ENCODE data around the gene SLC14A1. TPM values are rescaled to one million over a fixed set of nuclear protein-coding genes. Genes with fewer than 3 reads are reported as not detected.

SLC14A1 gene
- polyA plus RNA-seq, 1 donor from 2014 or later: not detected

GRCh38 chr18:45793264-45793965, 69.4 kb downstream of the SLC14A1 start:
- H3F3A ChIP-seq (ENCODE audit: insufficient read depth, low read length, poor library complexity, severe bottlenecking): no peaks in the 10 kb centered on the region
- no peak overlapping the region for H3K27ac ChIP-seq (ENCODE audit: low read length)
- no peak overlapping the region for H3K4me3 ChIP-seq (ENCODE audit: low read length)
- no peaks in the 10 kb centered on the region for H3K9me2 ChIP-seq (ENCODE audit: insufficient read depth, low read length)
- no peaks in the 10 kb centered on the region for H3K36me3 ChIP-seq (ENCODE audit: insufficient read depth, low read length)
- no peak overlapping the region for H2AFZ ChIP-seq (ENCODE audit: low read depth, low read length)
- H3K9me3 ChIP-seq (ENCODE audit: low read length): no peaks in the 10 kb centered on the region
- H3K79me2 ChIP-seq (replicated peaks; ENCODE audit: insufficient read depth, low read length): no peaks in the 10 kb centered on the region
- H3K27me3 ChIP-seq (ENCODE audit: insufficient read depth, low read depth, low read length): no peaks in the 10 kb centered on the region
- H3K4me2 ChIP-seq (ENCODE audit: low read length): no peak overlapping the region
- no peak overlapping the region for H3K9ac ChIP-seq (ENCODE audit: low read length)
- H4K20me1 ChIP-seq (ENCODE audit: insufficient read depth): no peaks in the 10 kb centered on the region
- TF ChIP-seq TAF1 (IDR thresholded peaks at IDR 0.05; ENCODE audit: low read depth) (no peak), REST (IDR thresholded peaks at IDR 0.05; ENCODE audit: borderline replicate concordance) (no peak), POLR2AphosphoS5 (IDR thresholded peaks at IDR 0.05) (no peak), RAD21 (conservative IDR thresholded peaks at IDR 0.05) (no peak), EZH2 (IDR thresholded peaks at IDR 0.05; ENCODE audit: borderline replicate concordance, insufficient read depth, low read length, poor library complexity, severe bottlenecking) (no peak), MXI1 (conservative IDR thresholded peaks at IDR 0.05; ENCODE audit: poor library complexity, severe bottlenecking) (no peak), EP300 (conservative IDR thresholded peaks at IDR 0.05; ENCODE audit: poor library complexity, severe bottlenecking) (no peak), CTCF (IDR thresholded peaks at IDR 0.05; ENCODE audit: poor library complexity, severe bottlenecking) (no peak), SMC3 (conservative IDR thresholded peaks at IDR 0.05; ENCODE audit: poor library complexity) (no peak)

GRCh38 chr18:45801416-45802004, 77.5 kb downstream of the SLC14A1 start:
- Histone ChIP-seq H3K27ac (ENCODE audit: low read length) (no peak overlapping the region), H3K9me2 (ENCODE audit: insufficient read depth, low read length) (no peaks in the 10 kb centered on the region), H2AFZ (ENCODE audit: low read depth, low read length) (no peak overlapping the region)

More at GRCh38 chr18:45801416-45802004, 77.5 kb downstream of the SLC14A1 start:
- Histone ChIP-seq H3F3A (ENCODE audit: insufficient read depth, low read length, poor library complexity, severe bottlenecking) (no peaks in the 10 kb centered on the region), H3K9me3 (ENCODE audit: low read length) (peaks cover 3% of the 10 kb centered on the region), H3K36me3 (ENCODE audit: insufficient read depth, low read length) (no peaks in the 10 kb centered on the region), H3K4me2 (ENCODE audit: low read length) (no peak overlapping the region), H3K4me3 (ENCODE audit: low read length) (no peak overlapping the region), H3K27me3 (ENCODE audit: insufficient read depth, low read depth, low read length) (no peaks in the 10 kb centered on the region), H3K9ac (ENCODE audit: low read length) (no peak overlapping the region), H3K79me2 (replicated peaks; ENCODE audit: insufficient read depth, low read length) (no peaks in the 10 kb centered on the region), H4K20me1 (ENCODE audit: insufficient read depth) (no peaks in the 10 kb centered on the region)
- no peak for TF ChIP-seq SMC3 (conservative IDR thresholded peaks at IDR 0.05; ENCODE audit: poor library complexity)
- TF ChIP-seq EP300 (conservative IDR thresholded peaks at IDR 0.05; ENCODE audit: poor library complexity, severe bottlenecking): no peak
- no peak for TF ChIP-seq RAD21 (conservative IDR thresholded peaks at IDR 0.05)
- no peak for TF ChIP-seq POLR2AphosphoS5 (IDR thresholded peaks at IDR 0.05)
- TF ChIP-seq CTCF (IDR thresholded peaks at IDR 0.05; ENCODE audit: poor library complexity, severe bottlenecking): no peak
- no peak for TF ChIP-seq MXI1 (conservative IDR thresholded peaks at IDR 0.05; ENCODE audit: poor library complexity, severe bottlenecking)
- no peak for TF ChIP-seq EZH2 (IDR thresholded peaks at IDR 0.05; ENCODE audit: borderline replicate concordance, insufficient read depth, low read length, poor library complexity, severe bottlenecking)
- no peak for TF ChIP-seq TAF1 (IDR thresholded peaks at IDR 0.05; ENCODE audit: low read depth)
- no peak for TF ChIP-seq REST (IDR thresholded peaks at IDR 0.05; ENCODE audit: borderline replicate concordance)

All from neural cell (in vitro differentiated cells).